OCI-LY1 (cell line): ENCODE measurements around the gene TNIP3.

ENCODE experiments used
- CTCF ChIP-seq: fragments of 200-600 bp; sonication (generic), shearing (Covaris generic); IDR thresholded peaks from 2 replicates; pipeline ENCODE4 v1.5.1; 2017; ENCODE audit warnings: mild to moderate bottlenecking, antibody characterized with exemption, low read length, moderate library complexity, mixed read lengths
- EZH2 ChIP-seq: fragments of 200-600 bp; sonication (generic), shearing (Covaris generic); IDR thresholded peaks from 2 replicates; pipeline ENCODE4 v1.8.0; 2017; ENCODE audit warnings: borderline replicate concordance, mixed run types, mild to moderate bottlenecking, antibody characterized with exemption, low read length, moderate library complexity, mixed read lengths

GRCh38 chr4:121108557-121108956 lies 55.6 kb downstream of the TNIP3 start:
- TF ChIP-seq CTCF = no peak
- no peak for TF ChIP-seq EZH2
